ENCODE results near the gene ATP13A5. TPM values are rescaled to one million over a fixed set of nuclear protein-coding genes. Genes with fewer than 3 reads are reported as not detected.

The ATP13A5 gene
- total RNA-seq, 1 donor from 2014 or later = not detected

- H3K36me3 Mint-ChIP-seq = no peaks in the 10 kb centered on the region
- H3K4me3 Mint-ChIP-seq = no peak overlapping the region
- H3K4me1 Mint-ChIP-seq (ENCODE audit: unreplicated experiment) = peaks cover 30% of the 10 kb centered on the region
- DNase-seq (ENCODE audit: extremely low spot score, unreplicated experiment) = no peak
- no peak overlapping the region for H3K27ac Mint-ChIP-seq
- TF ChIP-seq CTCF (conservative IDR thresholded peaks at IDR 0.05) = peak; percentile 55
- H3K9me3 Mint-ChIP-seq = no peaks in the 10 kb centered on the region
- H3K27me3 Mint-ChIP-seq = peaks cover 10% of the 10 kb centered on the region
Observed at GRCh38 chr3:193314161-193314560, 64.4 kb downstream of the ATP13A5 start.

DNA sequence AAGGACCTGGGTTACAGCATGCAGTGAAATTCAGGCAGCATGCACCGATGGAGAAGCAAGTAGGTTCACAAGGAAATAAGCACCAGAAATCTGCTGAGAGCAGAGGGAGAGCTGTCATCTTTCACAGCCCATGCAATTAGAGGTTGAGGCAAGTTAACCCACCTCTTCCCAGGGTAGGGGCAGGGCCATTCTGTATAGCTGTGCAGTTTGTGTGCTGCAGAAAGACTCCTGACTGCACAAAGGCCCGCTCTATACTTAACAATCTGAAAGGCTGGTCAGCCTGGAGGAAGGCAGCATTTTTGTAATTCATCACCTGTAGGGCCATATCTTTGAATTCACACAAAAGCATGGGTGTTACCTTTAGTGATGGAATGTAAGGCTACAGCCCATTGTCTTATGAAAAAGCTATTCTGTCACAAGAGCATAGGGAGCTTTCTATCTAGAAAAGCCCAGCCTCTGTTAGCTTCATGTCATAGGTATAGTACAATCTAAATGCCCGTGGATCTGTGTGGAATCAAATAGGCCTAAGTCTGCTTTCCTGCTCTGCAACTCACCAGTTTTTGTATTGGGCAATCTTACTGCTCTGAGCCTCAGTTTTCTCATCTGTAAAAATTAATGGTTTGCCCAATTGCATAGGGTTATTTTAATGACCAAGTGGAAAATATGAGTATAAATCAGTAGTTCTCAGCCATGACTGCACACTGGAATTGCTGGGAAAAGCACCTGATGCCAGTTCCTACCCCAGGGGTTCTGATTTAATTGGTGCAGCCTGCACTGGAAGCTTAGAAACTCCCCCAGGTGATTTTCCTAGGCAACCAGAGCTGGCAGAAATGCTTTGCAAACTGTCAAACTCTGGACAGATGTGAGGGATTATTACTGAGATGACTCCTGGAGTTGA lies 65.2 kb downstream of the ATP13A5 start:
- no peak for TF ChIP-seq CTCF (conservative IDR thresholded peaks at IDR 0.05)
- H3K36me3 Mint-ChIP-seq = no peaks in the 10 kb centered on the region
- no peak overlapping the region for H3K27ac Mint-ChIP-seq
- DNase-seq (ENCODE audit: extremely low spot score, unreplicated experiment) = no peak
- no peak overlapping the region for H3K4me3 Mint-ChIP-seq
- H3K27me3 Mint-ChIP-seq = peaks cover 18% of the 10 kb centered on the region
- H3K4me1 Mint-ChIP-seq (ENCODE audit: unreplicated experiment) = peaks cover 30% of the 10 kb centered on the region
- H3K9me3 Mint-ChIP-seq = no peaks in the 10 kb centered on the region

DNA sequence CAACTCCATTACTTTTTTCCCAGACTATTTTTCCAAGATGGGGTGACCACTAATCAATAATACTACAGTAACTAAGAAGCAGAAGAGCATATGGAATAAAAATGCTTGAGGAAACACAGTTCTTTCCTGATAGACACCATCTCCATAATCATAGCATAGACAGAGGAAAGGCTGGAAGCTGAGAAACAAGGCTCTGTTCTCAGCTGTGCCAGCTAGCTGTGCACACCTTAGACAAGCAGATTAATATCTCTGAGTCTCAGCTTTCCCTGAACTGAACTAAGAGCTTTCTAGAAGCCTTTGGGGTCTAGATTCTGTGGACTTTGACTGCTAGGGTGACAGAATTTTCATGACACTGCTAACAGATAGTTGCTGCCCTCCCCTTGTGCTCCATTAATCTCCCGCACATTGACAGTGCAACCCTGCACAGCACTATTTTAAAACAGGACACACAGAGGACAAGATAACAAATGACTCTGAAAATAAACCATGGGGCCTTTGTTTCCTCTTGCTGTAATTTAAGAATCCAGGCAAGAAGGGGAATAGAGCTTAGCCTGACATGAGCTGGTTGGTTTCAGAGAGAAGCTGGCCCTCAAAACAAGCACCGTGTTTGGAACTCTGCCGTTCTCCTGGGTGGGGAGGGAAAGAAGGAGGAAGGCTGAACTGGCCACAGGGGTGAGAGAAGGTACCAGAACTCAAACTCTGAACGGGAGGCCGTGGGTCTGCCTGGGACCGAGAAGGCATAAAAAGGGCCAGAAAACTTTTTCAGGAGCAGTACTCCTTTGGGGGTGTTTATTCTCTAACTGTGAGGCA lies 67.4 kb downstream of the ATP13A5 start:
- no peak for DNase-seq (ENCODE audit: extremely low spot score, unreplicated experiment)
- H3K27ac Mint-ChIP-seq = no peak overlapping the region
- H3K36me3 Mint-ChIP-seq = no peaks in the 10 kb centered on the region
- peaks cover 30% of the 10 kb centered on the region for H3K4me1 Mint-ChIP-seq (ENCODE audit: unreplicated experiment)
- H3K27me3 Mint-ChIP-seq = peaks cover 25% of the 10 kb centered on the region
- no peaks in the 10 kb centered on the region for H3K9me3 Mint-ChIP-seq
- H3K4me3 Mint-ChIP-seq = peak overlapping the region; percentile 24
- no peak for TF ChIP-seq CTCF (conservative IDR thresholded peaks at IDR 0.05)

DNA sequence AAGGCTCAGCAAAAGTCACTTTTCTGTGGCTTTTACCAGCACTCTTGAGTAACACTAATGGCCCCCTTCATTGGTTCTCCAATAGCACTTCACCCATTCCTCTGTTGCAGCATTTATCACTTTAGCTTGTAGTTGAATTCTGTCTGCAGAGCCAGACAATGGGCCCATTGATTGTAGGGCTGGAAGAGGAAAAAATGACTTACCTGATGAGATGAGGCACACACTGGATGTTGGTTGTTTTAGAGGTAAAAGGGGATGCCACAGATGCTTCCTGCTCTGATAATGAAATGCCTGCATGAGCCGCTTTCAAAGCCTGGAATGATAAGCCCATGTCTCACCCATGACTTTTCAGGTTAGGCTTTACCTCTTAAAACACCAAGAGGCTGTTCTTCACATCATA lies 73.2 kb downstream of the ATP13A5 start:
- H3K4me3 Mint-ChIP-seq = no peak overlapping the region

DNA sequence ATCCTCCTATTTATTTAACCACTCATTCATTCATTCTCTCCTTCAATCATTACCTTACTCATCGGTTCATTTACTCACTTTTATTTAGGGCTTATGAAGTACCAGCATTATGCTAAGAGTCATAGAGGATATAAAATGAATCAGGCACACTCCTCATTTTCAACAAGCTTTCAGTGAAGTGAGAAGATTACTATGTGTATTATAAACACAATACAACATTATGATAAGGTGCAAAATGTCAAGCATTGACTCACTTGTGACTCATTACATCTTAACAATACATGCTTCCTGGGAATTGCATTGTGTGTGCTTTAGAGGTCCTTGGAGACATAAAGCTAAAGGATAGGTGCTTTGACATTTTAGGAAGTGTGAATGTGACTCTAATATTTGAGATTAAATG lies 77.1 kb downstream of the ATP13A5 start:
- Mint-ChIP-seq H3K4me3 (no peak overlapping the region), H3K36me3 (no peaks in the 10 kb centered on the region), H3K4me1 (ENCODE audit: unreplicated experiment) (no peaks in the 10 kb centered on the region), H3K27me3 (peaks cover 22% of the 10 kb centered on the region), H3K9me3 (no peaks in the 10 kb centered on the region), H3K27ac (no peak overlapping the region)
- no peak for DNase-seq (ENCODE audit: extremely low spot score, unreplicated experiment)
- TF ChIP-seq CTCF (conservative IDR thresholded peaks at IDR 0.05) = no peak

More for the DNA sequence above, 73.2 kb downstream of the ATP13A5 start:
- TF ChIP-seq CTCF (conservative IDR thresholded peaks at IDR 0.05) = no peak
- H3K4me1 Mint-ChIP-seq (ENCODE audit: unreplicated experiment) = no peaks in the 10 kb centered on the region
- H3K27me3 Mint-ChIP-seq = peaks cover 42% of the 10 kb centered on the region
- no peaks in the 10 kb centered on the region for H3K9me3 Mint-ChIP-seq
- H3K27ac Mint-ChIP-seq = no peak overlapping the region
- no peak for DNase-seq (ENCODE audit: extremely low spot score, unreplicated experiment)
- H3K36me3 Mint-ChIP-seq = no peaks in the 10 kb centered on the region

Data from type B pancreatic cell (in vitro differentiated cells).